Gastroesophageal sphincter (tissue), 3 donors: ENCODE results near the gene ALDH1L1.

Experiments
- EP300 ChIP-seq: sonication (generic); formaldehyde crosslinking; IDR thresholded peaks from one replicate; pipeline ENCODE4 v1.6.1; 2017; ENCODE audit warnings: antibody characterized with exemption, mild to moderate bottlenecking
- TF ChIP-seq, protein P1 (sequence below), 4 experiments: fragments of 200-600 bp in 2 of 4; fragments of 450-650 bp in 2 of 4; sonication (generic) in 1 of 4; IDR thresholded peaks; one replicate each; pipeline ENCODE4 v1.5.1; 2017 to 2019; ENCODE audit warnings: antibody characterized with exemption in 4 of 4, mild to moderate bottlenecking in 2 of 4, moderate library complexity in 2 of 4

DNA sequence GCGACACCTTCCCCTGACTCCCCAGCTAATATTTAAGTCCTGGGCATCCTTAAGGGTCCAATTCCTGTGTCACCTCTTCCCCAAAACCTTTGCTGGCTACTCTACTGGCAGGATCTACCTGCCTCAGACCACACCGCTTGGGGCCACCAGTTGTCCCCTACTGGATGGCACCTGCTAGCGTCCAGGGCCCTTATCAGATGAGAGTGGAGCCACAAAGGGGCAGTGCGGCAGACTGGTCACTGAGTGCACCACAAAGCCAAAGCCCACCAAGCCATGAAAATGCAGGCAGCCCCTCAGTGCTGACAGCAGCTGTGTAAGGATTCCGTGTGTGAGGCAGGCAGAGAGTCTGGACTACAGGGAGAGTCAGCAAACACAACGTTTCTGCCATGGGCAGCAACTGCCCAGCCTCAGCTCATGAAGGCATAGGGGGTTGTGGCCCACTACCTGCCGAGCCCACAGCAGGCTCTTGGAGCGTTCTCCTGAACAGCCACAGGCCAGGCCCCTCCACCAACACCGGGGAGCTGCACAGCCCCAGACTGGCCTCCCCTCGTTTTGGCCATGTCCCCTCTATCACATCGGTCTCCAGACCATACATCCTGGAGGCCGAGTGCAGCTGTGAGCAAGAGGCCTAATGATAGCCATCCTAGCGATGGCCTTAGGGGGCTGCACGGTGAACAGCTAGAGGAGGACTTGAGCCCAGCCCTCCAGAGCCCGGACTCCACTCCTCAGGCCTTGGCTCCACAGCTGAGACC is 32.3 kb downstream of the ALDH1L1 start:
- TF ChIP-seq, protein P1, sequence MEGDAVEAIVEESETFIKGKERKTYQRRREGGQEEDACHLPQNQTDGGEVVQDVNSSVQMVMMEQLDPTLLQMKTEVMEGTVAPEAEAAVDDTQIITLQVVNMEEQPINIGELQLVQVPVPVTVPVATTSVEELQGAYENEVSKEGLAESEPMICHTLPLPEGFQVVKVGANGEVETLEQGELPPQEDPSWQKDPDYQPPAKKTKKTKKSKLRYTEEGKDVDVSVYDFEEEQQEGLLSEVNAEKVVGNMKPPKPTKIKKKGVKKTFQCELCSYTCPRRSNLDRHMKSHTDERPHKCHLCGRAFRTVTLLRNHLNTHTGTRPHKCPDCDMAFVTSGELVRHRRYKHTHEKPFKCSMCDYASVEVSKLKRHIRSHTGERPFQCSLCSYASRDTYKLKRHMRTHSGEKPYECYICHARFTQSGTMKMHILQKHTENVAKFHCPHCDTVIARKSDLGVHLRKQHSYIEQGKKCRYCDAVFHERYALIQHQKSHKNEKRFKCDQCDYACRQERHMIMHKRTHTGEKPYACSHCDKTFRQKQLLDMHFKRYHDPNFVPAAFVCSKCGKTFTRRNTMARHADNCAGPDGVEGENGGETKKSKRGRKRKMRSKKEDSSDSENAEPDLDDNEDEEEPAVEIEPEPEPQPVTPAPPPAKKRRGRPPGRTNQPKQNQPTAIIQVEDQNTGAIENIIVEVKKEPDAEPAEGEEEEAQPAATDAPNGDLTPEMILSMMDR (IDR thresholded peaks at IDR 0.05), result no peak
- TF ChIP-seq EP300, result no peak
